Dermis blood vessel endothelial cell (primary cell): ENCODE measurements around the gene TEKT2. TPM values are rescaled to one million over a fixed set of nuclear protein-coding genes. Genes with fewer than 3 reads are reported as not detected.

Source experiments
- DNase-seq: peaks from one replicate; pipeline ENCODE4 v3.0.0; 2010
- total RNA-seq: library from RNA; depleted of rRNA; stranded (reverse); fragments of >200 nt; gene quantifications from 2 replicates; pipeline ENCODE4 v1.2.3, GENCODE V29; 2014

The TEKT2 gene, protein sequence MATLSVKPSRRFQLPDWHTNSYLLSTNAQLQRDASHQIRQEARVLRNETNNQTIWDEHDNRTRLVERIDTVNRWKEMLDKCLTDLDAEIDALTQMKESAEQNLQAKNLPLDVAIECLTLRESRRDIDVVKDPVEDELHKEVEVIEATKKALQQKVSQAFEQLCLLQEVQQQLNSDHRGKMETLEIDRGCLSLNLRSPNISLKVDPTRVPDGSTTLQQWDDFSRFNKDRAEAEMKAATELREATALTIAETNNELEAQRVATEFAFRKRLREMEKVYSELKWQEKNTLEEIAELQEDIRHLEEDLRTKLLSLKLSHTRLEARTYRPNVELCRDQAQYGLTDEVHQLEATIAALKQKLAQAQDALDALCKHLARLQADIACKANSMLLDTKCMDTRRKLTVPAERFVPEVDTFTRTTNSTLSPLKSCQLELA
- total RNA-seq, result 0.14 and 0.68 TPM in 2 replicates

DNA sequence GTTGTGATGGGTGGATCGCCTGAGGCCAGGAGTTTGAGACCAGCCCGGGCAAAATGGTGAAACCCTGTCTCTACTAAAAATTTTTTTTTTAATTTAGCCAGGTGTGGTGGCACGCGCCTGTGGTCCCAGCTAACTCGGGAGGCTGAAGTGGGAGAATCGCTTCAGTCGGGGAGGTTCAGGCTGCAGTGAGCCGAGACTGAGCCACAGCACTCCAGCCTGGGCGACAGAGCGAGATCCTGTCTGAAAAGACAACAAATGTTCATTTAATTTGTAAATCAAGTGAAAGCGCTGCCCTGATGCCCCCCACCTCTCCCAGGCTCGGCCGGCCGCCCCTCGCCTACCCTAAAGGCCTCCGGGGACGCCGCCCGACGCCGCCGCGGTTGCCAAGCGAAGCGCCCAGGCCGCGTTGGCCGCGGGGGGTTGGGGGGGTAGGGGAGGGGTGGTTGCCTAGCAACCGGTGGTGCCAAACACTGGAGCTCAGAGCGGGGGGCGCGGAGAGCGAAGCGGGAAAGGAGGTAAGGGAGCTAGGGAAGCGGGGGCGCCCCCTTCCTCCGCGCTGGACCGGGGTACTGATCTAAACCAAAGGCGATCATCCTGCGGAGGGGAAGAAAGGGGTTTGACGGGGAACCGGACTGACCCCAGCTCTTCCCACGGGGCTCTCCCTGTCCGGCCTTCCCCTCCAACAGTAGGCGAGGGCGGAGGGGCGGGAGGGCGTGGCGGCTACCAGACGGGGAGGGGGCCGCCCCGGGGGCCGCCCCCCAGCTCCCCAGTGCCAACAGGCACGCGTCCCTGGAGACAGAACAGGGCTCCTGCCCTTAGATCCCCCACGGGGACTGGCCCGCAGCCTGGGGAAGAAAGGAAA lies at the start of gene TEKT2:
TSS of gene TEKT2 (plus strand) at position 460 of the 862 bp plus-strand sequence. CDS start 828 bp downstream, outside the sequence.
- peak; percentile 55 for DNase-seq

DNA sequence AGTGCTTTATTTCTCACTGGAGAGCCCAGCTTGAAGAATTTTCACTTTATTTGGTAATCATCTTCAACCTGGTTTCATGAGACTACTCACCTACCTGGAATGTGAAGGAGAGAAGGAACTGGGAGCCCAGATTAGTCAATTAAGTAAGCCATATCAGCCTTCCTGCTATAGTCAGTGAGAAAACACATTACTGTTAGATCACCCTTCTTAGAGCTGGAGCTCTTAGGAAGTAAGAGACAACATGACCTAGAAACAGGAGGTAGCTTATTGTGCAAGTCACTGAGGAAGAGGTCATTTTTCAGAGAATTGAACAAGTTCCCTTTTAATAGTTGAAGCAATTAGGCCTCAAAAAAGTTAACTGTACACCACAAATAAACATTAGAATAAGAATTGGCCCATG lies 49.2 kb upstream of the TEKT2 start:
- DNase-seq, result peak; percentile 51

DNA sequence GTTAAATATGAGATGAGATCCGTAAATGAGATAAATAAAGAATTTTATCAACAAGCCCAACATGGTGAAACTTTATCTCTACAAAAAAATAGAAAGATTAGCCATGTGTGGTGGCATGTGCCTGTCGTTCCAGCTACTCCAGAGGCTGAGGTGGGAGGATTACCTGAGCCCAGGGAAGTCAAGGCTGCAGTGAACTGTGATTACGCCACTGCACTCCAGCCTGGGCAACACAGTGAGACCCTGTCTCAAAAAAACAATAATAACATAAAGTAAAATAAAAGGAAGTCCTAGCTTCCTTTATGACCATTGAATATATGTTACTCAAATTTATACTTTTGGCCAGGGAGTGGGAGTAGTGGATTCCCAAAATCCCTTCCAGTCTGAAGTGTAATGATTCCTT lies 48.7 kb upstream of the TEKT2 start:
- DNase-seq, result no peak

DNA sequence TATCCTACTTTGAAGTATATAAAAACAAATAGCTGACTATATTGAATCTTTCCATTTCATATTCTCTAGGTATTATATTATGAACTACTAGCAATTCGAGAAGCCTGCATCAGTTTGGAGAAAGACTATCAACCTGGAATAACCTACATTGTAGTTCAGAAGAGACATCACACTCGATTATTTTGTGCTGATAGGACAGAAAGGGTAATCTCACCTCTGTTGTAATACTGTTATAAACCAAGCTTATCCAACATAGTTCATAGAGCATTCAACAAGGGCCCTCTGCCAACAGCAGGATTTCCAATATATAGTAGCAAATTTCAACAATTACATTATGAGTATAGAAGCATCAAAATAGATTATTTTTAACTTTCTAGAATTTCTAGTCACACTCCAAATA lies 43.7 kb upstream of the TEKT2 start:
- no peak for DNase-seq

DNA sequence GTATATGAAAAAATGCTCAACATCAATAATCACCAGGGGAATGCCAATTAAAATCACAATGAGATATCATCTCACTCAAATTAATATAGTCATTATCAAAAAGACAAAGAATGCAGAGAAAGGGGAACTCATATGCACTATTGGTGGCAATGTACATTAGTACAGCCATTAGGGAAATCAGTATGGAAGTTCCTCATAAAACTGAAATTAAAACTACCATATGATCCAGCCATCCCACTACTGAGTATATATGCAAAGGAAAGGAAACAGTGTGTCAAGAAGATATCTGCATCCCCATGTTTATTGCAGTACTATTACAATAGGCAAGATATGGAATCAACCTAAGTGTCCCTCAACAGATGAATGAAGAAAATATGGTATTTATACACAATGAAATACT lies 32.1 kb upstream of the TEKT2 start:
- no peak for DNase-seq

DNA sequence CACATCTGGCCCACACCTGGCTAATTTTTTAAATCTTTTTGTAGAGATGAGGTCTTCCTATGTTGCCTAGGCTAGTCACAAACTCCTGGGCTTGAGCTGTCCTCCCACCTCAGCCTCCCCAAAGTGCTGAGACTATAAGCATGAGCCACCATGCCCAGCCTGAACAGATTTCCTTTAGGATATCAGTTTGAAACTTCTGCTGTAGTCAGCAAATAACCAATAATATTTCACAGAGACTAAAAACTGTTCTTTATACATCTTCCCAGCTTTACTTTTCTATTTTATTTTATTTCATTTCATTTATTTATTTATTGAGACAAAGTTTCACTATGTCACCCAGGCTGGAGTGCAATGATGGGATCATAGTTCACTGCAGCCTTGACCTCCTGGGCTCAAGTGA lies 29.9 kb upstream of the TEKT2 start:
- no peak for DNase-seq

DNA sequence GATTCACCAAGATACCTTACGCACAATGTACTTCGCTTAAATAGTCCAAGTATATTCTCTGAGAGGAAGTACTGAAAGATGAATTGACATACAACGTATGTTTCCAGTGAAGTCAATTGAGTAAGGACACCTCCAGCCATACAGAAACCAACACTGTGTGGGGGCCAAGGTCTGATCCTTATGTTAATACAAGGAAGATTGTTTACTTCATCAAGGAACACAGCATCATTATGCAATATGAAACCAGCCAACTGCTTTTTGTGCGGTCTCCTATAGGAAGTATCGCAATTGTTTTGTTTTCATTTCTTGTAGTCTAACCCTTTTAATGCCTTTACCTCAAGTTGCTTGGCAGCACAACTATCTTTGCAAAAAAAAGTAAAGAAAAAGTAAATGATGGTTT lies 28.2 kb upstream of the TEKT2 start:
- no peak for DNase-seq

DNA sequence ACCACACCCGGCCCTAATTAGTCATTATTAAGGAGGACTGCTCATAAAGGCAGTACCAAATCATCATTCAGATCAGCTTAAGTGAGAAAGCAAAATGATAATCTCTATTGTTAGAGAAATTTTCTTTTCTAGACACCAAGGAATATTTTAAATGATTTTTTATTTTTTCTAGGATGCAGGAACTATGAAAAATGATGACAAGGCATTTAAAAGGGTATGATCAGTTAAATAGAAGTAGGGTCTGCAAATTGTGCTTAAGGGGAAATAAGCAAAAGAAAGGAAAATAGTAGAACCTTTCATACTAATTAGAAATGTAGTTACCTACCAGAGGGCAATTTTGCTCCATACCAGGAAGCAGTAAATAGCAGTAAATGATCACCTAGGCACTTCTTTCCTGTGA lies 21.6 kb upstream of the TEKT2 start:
- no peak for DNase-seq

DNA sequence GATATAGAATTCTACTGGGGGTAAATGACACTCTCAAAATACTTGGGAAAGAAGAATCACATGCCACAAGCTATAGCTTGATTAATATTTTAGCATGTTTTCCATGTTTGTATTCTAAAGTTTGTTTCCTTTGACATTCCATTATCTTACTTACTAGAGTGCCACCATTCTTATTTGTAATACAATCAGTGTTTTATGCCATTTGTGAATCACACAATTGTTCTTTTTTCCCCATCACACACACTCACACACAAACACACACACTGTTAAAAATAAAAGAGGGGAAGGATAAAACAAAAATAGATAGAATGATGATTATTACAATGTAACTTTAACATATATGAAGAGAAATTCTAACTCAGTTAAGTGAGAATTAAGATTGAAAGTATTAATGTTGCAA lies 16.0 kb upstream of the TEKT2 start:
- no peak for DNase-seq

DNA sequence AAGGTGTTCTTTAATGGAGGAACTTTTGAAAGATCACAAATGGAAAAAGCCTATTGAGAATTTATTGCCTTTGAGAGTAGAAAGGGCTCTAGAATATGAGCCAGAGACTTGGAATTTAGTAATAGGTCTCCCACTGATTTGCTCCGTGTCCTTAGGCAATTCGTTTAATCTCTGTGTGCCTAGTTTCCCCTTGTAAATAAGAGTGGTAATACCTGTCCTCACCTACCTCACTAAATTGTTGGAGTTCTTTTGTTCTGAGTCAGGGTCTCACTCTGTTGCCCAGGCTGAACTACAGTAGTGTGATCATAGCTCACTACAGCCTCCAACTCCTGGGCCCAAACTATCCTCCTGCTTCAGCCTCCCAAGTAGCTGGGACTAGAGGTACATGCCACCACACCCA lies 15.0 kb upstream of the TEKT2 start:
- DNase-seq, result no peak

DNA sequence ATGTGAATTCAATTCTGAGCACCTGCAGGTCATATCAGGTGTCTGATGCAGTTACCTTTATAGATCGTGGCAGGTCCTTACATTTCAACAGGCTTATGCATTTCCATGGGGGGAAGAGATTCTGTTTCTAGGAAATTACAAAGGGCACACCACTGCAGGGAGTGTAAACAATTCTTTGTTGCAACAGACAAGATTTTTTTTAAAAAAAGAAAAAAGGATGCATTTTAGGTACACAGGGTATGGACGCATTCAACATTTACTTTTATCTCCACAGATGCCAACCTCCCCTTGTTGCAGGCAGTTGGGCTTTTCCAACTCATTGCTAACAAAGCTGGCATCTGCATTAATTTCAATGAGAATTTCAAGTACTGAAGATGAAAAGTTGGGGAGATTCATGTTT lies 13.5 kb upstream of the TEKT2 start:
- DNase-seq, result no peak

DNA sequence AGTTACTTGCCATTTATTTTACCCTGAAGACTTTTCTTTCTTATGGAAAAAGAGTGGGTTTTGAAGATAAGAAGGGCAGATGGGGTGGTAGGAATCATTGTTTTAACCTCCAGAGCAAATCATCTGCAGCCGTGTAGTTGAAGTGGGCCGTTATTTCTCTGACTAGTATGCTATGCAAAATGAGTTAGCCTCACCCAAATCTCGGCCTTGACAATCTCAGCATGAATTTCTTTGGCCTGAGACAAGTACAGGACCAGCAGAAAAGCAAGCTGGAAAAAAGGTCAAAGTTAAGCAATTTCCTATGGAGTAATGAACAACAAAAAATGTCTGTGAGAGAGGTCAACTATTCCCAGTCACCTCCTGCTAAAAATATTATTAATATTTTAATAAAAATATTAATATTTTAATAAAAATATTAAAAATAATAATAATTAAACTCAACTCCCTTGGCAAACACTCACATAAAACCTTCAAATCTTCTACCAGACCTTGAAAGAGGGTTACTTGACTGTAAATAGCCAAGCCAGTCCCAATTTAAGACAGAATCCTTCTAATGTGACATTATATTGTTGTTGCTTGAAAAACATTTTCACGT lies 6.8 kb upstream of the TEKT2 start:
- no peak for DNase-seq

DNA sequence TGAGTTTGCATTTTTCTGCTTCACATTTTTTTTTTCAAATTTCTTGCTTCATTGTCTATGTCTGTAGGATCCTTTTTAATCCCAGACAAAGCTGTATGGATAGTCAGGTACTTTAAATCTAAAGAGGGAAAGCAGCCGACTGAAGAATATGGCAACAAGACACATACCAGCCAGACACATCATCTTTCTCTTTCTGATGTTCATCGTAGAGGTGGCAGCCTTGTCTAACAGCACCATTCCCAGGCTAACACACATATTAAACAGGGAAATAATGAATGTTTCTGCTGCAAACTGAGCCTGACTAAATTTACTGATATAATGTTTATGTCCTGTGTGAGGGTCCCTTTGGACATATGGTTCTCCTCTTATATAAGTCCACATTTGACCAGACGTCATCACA lies 3.7 kb upstream of the TEKT2 start:
- no peak for DNase-seq

DNA sequence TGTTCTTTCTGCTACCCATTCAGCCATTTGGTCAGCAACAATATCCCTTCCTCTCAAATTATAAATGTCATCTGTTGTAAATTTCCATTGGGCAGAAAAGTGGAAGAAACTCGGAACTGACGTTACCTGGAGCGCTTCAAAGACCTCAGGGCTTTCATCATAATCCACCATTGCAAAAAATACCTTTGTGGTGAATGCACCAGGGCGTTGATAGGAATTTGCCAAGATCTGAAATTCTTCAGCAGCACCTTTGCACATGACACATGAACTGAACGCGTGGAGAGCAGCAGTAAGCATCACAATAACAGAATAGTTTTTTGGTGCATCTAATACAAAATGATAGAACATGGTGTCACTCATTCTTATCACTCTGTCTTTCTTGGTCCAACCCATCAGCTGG lies 3.1 kb upstream of the TEKT2 start:
- DNase-seq, result no peak

DNA sequence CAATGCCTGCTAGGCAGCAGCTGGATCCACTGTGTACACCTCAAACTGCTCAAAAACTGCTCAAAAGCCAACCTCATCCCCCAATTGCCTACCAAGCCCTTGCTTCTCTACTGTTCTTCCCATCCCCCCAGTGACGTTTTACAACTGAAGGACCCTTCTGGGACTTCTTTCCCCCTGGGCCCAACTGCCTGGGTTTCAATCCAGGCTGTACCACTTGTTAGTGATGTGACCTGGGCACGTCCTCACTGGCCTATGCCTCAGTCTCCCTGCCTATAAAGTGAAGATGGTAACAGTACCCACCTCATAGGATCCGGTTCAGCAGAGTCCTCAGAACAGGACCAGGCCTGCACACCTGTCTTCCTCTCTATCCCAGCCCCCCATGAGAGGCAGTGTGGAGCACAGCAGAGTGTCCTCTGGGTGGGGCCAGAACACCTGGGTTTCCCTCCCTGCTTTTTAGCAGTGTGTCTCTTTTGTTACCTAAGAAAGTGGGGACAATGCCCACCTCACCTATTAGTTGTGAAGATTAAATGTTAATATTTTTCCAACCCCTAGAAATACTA lies 1.9 kb upstream of the TEKT2 start:
- DNase-seq, result no peak

DNA sequence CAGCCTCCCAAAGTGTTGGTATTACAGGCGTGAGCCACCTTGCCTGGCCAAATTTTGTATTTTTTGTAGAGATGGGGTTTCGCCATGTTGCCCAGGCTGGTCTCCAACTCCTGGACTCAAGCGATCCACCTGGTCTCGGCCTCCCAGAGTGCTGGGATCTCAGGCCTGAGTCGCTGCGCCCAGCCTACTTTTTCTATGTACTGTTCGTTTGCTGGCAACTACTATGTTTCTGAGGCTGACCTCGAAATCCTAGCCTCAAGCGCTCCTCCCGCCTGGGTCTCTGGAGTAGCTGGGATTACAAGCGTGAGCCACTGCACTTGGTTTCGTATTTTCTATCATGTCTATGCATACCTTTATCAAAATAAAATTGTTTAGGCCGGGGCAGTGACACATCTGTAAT lies 675 bp upstream of the TEKT2 start:
- DNase-seq, result no peak

DNA sequence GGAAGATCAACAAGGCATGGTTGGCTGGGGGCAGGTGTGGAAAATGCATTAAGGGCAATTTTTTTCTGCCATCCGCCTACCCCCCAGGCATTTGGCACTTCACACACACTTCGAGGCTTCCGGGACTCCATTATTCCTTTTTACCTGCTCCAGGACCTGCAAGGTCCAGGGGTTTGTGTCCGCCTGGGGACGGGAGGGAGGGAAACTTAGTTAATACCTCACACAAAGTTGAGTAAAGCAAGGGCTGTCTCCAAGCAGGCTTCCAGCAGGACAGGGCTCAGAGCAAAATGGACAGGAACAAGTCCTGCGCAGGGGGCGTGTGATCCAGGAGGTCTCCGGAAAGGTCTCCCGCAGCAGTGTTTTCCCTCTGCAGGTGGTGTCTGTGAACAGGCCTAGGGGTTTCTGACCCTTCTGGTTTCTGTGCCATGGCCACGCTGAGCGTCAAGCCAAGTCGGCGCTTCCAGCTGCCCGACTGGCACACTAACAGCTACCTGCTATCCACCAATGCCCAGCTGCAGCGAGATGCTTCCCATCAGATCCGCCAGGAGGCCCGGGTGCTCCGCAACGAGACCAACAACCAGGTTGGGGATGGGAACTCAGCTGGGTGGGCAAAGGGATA lies 712 bp downstream of the TEKT2 start:
- DNase-seq, result peak; percentile 28

DNA sequence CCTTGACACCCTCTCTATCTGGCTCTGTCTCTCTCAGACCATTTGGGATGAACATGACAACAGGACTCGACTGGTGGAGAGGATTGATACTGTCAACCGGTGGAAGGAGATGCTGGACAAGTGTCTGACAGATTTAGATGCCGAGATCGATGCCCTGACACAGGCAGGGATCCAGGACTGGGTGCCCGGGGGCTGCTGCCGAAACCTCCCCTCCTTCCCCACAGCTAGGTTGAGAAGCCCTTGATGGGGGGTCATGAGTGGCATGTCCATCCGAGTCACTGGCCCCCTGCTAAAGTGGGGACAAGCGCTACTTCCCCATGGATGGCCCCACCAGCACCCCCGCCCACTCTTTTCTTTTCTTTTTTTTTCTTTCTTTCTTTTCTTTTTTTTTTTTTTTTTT lies 1.2 kb downstream of the TEKT2 start:
- no peak for DNase-seq

DNA sequence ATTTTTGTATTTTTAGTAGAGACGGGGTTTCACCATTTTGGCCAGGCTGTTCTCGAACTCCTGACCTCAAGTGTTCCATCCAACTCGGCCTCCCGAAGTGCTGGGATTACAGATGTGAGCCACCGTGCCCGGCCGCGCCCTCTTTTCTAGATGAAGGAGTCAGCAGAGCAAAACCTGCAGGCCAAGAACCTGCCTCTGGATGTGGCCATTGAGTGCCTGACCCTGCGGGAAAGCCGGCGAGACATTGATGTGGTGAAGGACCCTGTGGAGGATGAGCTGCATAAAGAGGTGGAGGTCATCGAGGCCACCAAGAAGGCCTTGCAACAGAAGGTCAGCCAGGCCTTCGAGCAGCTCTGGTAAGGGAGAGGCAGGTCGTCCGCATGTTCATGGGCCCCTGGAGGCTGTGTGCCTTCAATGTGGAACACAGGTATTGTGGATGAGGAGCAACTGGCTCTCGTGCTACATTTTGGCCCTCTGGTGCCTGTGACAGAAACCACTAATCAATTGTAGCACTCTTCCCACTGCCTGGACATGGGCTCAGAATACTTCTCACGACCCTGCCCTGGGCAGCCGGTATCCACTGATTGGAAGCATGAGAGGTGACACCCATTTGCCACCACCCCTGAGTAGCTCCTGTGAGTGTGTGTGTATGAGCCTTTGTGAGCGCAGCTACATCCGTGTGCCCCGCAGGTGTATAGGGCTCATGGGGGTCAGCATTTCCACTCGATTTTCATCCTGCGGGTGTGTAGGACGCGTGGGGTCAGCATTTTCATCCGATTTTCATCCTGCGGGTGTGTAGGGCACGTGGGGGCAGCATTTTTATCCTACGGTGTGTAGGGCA lies 2.0 kb downstream of the TEKT2 start:
- no peak for DNase-seq

DNA sequence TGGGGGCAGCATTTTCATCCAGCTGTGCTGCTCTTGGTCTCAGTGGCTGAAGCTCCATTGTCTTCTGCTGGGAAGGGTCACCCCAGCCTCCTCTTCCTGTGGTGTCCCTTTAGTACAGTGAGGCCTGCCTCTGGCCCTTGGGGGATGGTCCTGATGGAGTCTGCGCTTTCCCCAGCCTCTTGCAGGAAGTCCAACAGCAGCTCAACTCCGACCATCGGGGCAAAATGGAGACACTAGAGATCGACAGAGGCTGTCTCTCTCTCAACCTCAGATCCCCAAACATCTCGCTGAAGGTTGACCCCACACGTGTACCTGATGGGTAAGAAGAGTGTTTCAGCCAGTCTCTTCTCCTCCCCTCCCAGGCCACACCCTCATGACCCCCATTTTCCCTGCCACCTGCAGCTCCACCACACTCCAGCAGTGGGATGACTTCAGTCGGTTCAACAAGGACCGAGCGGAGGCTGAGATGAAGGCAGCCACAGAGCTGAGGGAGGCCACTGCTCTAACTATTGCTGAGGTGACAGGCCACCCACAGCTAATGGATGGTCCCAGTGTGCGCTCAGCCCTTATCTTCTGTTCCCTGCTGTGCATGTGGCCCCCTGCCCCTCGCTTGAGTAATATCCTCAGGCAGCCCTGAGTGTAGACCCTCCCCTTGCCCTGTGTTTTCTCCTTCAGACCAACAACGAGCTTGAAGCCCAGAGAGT lies 2.8 kb downstream of the TEKT2 start:
- no peak for DNase-seq
